CD14-positive monocyte (primary cell): Measurements from ENCODE around the gene STMP1. TPM values are rescaled to one million over a fixed set of nuclear protein-coding genes. Genes with fewer than 3 reads are reported as not detected.

Source experiments
- DNase-seq, 3 donors: peaks; one replicate each; pipeline ENCODE4 v3.0.0-alpha.2; 2011 to 2022
- H2AFZ ChIP-seq: 2 replicates; pipeline ENCODE4 v1.6.0; 2012; ENCODE audit warnings: mild to moderate bottlenecking, low read depth, low read length, inconsistent platforms; ENCODE audit not compliant: insufficient read depth, poor library complexity, severe bottlenecking
- H3K27ac ChIP-seq, 2 donors: 1 replicate in 1 of 2; 2 replicates in 1 of 2; pipeline ENCODE4 v1.5.1; 2012 to 2013; ENCODE audit warnings: low read length in 2 of 2, control low read depth in 1 of 2, inconsistent platforms in 1 of 2, low read depth in 1 of 2, mild to moderate bottlenecking in 1 of 2
- H3K27me3 ChIP-seq, 2 donors: one replicate each; pipeline versions ENCODE4 v1.6.0 to v1.6.1; 2011 to 2013; ENCODE audit warnings: low read length in 2 of 2; ENCODE audit not compliant: control insufficient read depth in 2 of 2, insufficient read depth in 2 of 2
- H3K36me3 ChIP-seq, 2 donors: replicated peaks in 1 of 2; 1 replicate in 1 of 2; 2 replicates in 1 of 2; pipeline versions ENCODE4 v1.5.1 to v1.6.1; 2012 to 2013; ENCODE audit warnings: low read length in 2 of 2, control low read depth in 1 of 2, inconsistent platforms in 1 of 2, mild to moderate bottlenecking in 1 of 2; ENCODE audit not compliant: insufficient read depth in 2 of 2, control insufficient read depth in 1 of 2
- H3K4me1 ChIP-seq, 2 donors: 1 replicate in 1 of 2; 2 replicates in 1 of 2; pipeline versions ENCODE4 v1.5.1 to v1.6.1; 2012 to 2013; ENCODE audit warnings: low read length in 2 of 2, control low read depth in 1 of 2, inconsistent platforms in 1 of 2, mild to moderate bottlenecking in 1 of 2, moderate library complexity in 1 of 2; ENCODE audit not compliant: insufficient read depth in 2 of 2, control insufficient read depth in 1 of 2
- H3K4me2 ChIP-seq: replicated peaks from 2 replicates; pipeline ENCODE3; 2012; ENCODE audit warnings: low read length, moderate library complexity, mild to moderate bottlenecking; ENCODE audit not compliant: poor library complexity, severe bottlenecking; ENCODE audit errors: extremely low read depth
- H3K4me3 ChIP-seq, 3 experiments: fragments of 200-600 bp in 1 of 3; sonication (generic) in 1 of 3; replicated peaks in 1 of 3; 1 replicate in 2 of 3; 2 replicates in 1 of 3; pipeline ENCODE4 v1.5.1; 2011 to 2013; ENCODE audit warnings: low read length in 3 of 3, mild to moderate bottlenecking in 3 of 3, control low read depth in 2 of 3, low read depth in 2 of 3, inconsistent platforms in 1 of 3, moderate library complexity in 1 of 3
- H3K79me2 ChIP-seq: 2 replicates; pipeline ENCODE4 v1.6.0; 2012; ENCODE audit warnings: mild to moderate bottlenecking, control low read depth, inconsistent platforms, low read length, moderate library complexity; ENCODE audit not compliant: insufficient read depth
- H3K9ac ChIP-seq: 2 replicates; pipeline ENCODE4 v1.6.0; 2017; ENCODE audit warnings: low read length, mild to moderate bottlenecking; ENCODE audit not compliant: insufficient read depth, poor library complexity, severe bottlenecking
- H3K9me3 ChIP-seq, 2 donors: replicated peaks in 1 of 2; 1 replicate in 1 of 2; 2 replicates in 1 of 2; pipeline versions ENCODE4 v1.5.1 to v1.6.1; 2012 to 2013; ENCODE audit warnings: low read length in 2 of 2, control low read depth in 1 of 2; ENCODE audit not compliant: control insufficient read depth in 1 of 2, insufficient read depth in 1 of 2
- H4K20me1 ChIP-seq: 2 replicates; pipeline ENCODE4 v1.6.0; 2012; ENCODE audit warnings: mild to moderate bottlenecking, low read length, control low read depth, moderate library complexity; ENCODE audit not compliant: insufficient read depth
- H3K27ac Mint-ChIP-seq, 7 donors: one replicate each; pipeline ENCODE4 v1.8.0; 2020; ENCODE audit warnings: mild to moderate bottlenecking in 7 of 7, mixed read lengths in 7 of 7, moderate library complexity in 6 of 7, inconsistent platforms in 2 of 7
- H3K27me3 Mint-ChIP-seq, 3 donors: one replicate each; pipeline ENCODE4 v1.8.0; 2021 to 2022; ENCODE audit warnings: low read depth in 3 of 3, mild to moderate bottlenecking in 3 of 3, mixed read lengths in 3 of 3, moderate library complexity in 3 of 3, inconsistent platforms in 1 of 3
- H3K36me3 Mint-ChIP-seq, 2 donors: one replicate each; pipeline ENCODE4 v1.8.0; 2020; ENCODE audit warnings: mixed read lengths in 2 of 2, inconsistent platforms in 1 of 2, mild to moderate bottlenecking in 1 of 2
- H3K4me1 Mint-ChIP-seq: one replicate; pipeline ENCODE4 v1.8.0; 2020; ENCODE audit warnings: mild to moderate bottlenecking, mixed read lengths
- H3K4me3 Mint-ChIP-seq, 2 donors: one replicate each; pipeline ENCODE4 v1.8.0; 2020; ENCODE audit warnings: mild to moderate bottlenecking in 2 of 2, mixed read lengths in 2 of 2, moderate library complexity in 1 of 2
- H3K9me3 Mint-ChIP-seq, 7 donors: one replicate each; pipeline ENCODE4 v1.8.0; 2020 to 2022; ENCODE audit warnings: mixed read lengths in 7 of 7, mild to moderate bottlenecking in 6 of 7, moderate library complexity in 6 of 7, inconsistent platforms in 2 of 7
- WGBS: methylation state at CpG from one replicate; pipeline ENCODE4 v1.1.5; 2013; ENCODE audit warnings: missing lambda C conversion rate; ENCODE audit not compliant: insufficient coverage; 5-methylcytosine and 5-hydroxymethylcytosine counted together
- intact Hi-C, 2 donors: fragments of 100-400 bp; cut with micrococcal nuclease; formaldehyde crosslinking; loops; one replicate each; pipeline versions ENCODE4 v1.15.0 to v1.15.1; 2023
- polyA plus RNA-seq, 3 donors: library from polyadenylated mRNA; depleted of rRNA in 1 of 3; unstranded in 2 of 3; stranded (reverse) in 1 of 3; fragments of 300-500 nt in 2 of 3; fragments of >200 nt in 1 of 3; fragmentation: Illumina TruSeq in 2 of 3; gene quantifications; 1 replicate in 2 of 3; 2 replicates in 1 of 3; pipeline ENCODE4 v1.2.3, GENCODE V29; 2012 to 2021
- TF ChIP-seq, protein P1 (sequence below): fragments of 200-600 bp; IDR thresholded peaks from one replicate; pipeline ENCODE4 v1.8.0; 2022; ENCODE audit warnings: antibody characterized with exemption, mild to moderate bottlenecking

Gene STMP1
- polyA plus RNA-seq, 3 donors, result 20.4 to 108 (median 88.8) TPM

DNA sequence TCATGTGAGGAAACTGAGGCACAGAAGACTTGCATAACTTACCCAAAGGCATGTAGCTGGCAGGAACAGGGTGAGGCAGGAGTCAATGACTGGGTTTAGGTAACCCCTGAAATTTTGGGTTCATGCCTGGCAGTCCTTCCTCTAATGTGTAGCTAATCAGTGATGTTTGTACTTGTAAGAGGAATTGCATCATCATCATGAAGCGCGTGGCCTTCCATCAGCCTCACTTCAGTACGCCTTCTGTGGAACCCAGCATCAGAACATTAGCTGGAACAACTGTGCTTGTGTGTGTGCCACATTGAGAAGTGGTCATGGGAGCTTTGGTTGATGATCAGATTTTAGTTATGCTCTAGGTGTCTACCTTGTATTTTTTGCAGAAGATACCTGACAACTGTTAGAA lies 18.2 kb upstream of the STMP1 start:
- peak overlapping the region in 1 of 2 donors; percentile 0 for H3K27ac ChIP-seq
- WGBS, result no CpG with 5 or more reads among the region's 3 CpGs
- no peaks in the 10 kb centered on the region for H3K27me3 Mint-ChIP-seq
- peak overlapping the region in 1 of 7 donors; percentile 8 for H3K27ac Mint-ChIP-seq
- H3K9me3 ChIP-seq, result no peaks in the 10 kb centered on the region
- intact Hi-C loops, result loop anchor here in 1 of 2 donors (10.0 kb wide), 1 partner anchor 359 kb away; no protein-coding TSS in a partner anchor
- H3K79me2 ChIP-seq, result no peaks in the 10 kb centered on the region
- no peak overlapping the region for H3K4me3 ChIP-seq
- peaks cover 71 to 98% of the 10 kb centered on the region in 2 donors for H3K36me3 ChIP-seq
- no peaks in the 10 kb centered on the region for H3K27me3 ChIP-seq
- no peaks in the 10 kb centered on the region for H3K4me1 ChIP-seq
- H3K4me2 ChIP-seq, result no peak overlapping the region
- no peak for DNase-seq
- H3K4me3 Mint-ChIP-seq, result no peak overlapping the region
- H2AFZ ChIP-seq, result no peak overlapping the region
- H3K4me1 Mint-ChIP-seq, result no peaks in the 10 kb centered on the region
- no peaks in the 10 kb centered on the region for H4K20me1 ChIP-seq
- H3K9ac ChIP-seq, result no peak overlapping the region
- TF ChIP-seq, protein P1, sequence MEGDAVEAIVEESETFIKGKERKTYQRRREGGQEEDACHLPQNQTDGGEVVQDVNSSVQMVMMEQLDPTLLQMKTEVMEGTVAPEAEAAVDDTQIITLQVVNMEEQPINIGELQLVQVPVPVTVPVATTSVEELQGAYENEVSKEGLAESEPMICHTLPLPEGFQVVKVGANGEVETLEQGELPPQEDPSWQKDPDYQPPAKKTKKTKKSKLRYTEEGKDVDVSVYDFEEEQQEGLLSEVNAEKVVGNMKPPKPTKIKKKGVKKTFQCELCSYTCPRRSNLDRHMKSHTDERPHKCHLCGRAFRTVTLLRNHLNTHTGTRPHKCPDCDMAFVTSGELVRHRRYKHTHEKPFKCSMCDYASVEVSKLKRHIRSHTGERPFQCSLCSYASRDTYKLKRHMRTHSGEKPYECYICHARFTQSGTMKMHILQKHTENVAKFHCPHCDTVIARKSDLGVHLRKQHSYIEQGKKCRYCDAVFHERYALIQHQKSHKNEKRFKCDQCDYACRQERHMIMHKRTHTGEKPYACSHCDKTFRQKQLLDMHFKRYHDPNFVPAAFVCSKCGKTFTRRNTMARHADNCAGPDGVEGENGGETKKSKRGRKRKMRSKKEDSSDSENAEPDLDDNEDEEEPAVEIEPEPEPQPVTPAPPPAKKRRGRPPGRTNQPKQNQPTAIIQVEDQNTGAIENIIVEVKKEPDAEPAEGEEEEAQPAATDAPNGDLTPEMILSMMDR, result no peak
- H3K36me3 Mint-ChIP-seq, result peaks cover 69 to 75% of the 10 kb centered on the region in 2 donors
- H3K9me3 Mint-ChIP-seq, result no peaks in the 10 kb centered on the region

DNA sequence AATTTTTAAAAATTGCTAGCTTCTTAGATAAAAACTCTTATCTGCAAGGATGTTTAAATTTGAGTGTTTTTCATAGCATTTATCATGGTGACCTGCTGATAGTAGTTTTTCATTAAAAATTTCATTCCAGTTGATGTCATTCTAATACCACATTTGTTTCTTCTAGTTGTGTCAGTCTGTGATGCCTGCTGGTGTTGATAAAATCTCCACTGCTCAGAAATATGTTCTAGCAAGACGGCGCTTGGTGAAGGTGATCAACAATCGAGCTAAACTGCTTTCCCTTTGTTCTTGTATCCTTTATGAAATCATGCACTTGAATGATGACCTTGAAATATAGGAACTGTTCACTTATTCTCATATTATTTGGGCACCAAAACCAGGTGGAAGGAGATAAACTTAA lies 17.6 kb upstream of the STMP1 start:
- peaks cover 66 to 75% of the 10 kb centered on the region in 2 donors for H3K36me3 Mint-ChIP-seq
- H3K9me3 Mint-ChIP-seq, result no peaks in the 10 kb centered on the region
- no peak for DNase-seq
- no CpG with 5 or more reads among the region's 3 CpGs for WGBS
- intact Hi-C loops, result loop anchor here (5.0 to 10.0 kb wide), 2 partner anchors 360 to 362 kb away; no protein-coding TSS in a partner anchor
- H3K4me1 ChIP-seq, result no peaks in the 10 kb centered on the region
- no peaks in the 10 kb centered on the region for H4K20me1 ChIP-seq
- no peak overlapping the region for H3K4me3 ChIP-seq
- no peak overlapping the region for H3K4me3 Mint-ChIP-seq
- H3K79me2 ChIP-seq, result no peaks in the 10 kb centered on the region
- TF ChIP-seq, protein P1, result no peak
- H2AFZ ChIP-seq, result no peak overlapping the region
- H3K4me1 Mint-ChIP-seq, result no peaks in the 10 kb centered on the region
- H3K36me3 ChIP-seq, result peaks cover 70 to 98% of the 10 kb centered on the region in 2 donors
- no peaks in the 10 kb centered on the region for H3K27me3 Mint-ChIP-seq
- no peak overlapping the region for H3K4me2 ChIP-seq
- H3K27me3 ChIP-seq, result no peaks in the 10 kb centered on the region
- no peaks in the 10 kb centered on the region for H3K9me3 ChIP-seq
- no peak overlapping the region for H3K27ac Mint-ChIP-seq
- no peak overlapping the region for H3K27ac ChIP-seq
- no peak overlapping the region for H3K9ac ChIP-seq
